ENCODE data around the gene CABP2. TPM values are rescaled to one million over a fixed set of nuclear protein-coding genes. Genes with fewer than 3 reads are reported as not detected.
"Not testable (repeated sequence)": the region's sequence is repeated elsewhere in the genome, so short reads cannot be mapped to it uniquely, and the experiment has no call there.

CABP2 gene
- polyA plus RNA-seq (2011; rRNA removed) (not detected in 2 replicates), polyA minus RNA-seq (2011; rRNA and poly(A)+ RNA removed) (not detected in 2 replicates)

- Histone ChIP-seq H3K27me3 (ENCODE audit: control insufficient read depth, insufficient read depth, low read length) (peaks cover 1% of the 10 kb centered on the region; the same call in 1 of the 2 replicates), H3K4me3 (ENCODE audit: low read depth, low read length) (no peak within 1 kb of the TSS), H3K36me3 (ENCODE audit: control insufficient read depth, insufficient read depth, low read length) (no peaks in the 10 kb centered on the region)
- no peak for DNase-seq (ENCODE audit: low read depth)
- POLR2A ChIA-PET: no interaction called here
- CTCF ChIA-PET: interaction anchor here (0.8 kb wide), 1 partner anchor 16 kb away, joined by 3 read pairs; no protein-coding TSS in a partner anchor
- TF ChIP-seq CTCF (IDR thresholded peaks at IDR 0.05; ENCODE audit: insufficient read depth, low read depth, low read length): no peak
Measured at GRCh38 chr11:67522844-67523555, at the start of gene CABP2. CABP2 (minus strand) TSS chr11:67523446; CDS start chr11:67523326, 120 bp downstream.

DNA sequence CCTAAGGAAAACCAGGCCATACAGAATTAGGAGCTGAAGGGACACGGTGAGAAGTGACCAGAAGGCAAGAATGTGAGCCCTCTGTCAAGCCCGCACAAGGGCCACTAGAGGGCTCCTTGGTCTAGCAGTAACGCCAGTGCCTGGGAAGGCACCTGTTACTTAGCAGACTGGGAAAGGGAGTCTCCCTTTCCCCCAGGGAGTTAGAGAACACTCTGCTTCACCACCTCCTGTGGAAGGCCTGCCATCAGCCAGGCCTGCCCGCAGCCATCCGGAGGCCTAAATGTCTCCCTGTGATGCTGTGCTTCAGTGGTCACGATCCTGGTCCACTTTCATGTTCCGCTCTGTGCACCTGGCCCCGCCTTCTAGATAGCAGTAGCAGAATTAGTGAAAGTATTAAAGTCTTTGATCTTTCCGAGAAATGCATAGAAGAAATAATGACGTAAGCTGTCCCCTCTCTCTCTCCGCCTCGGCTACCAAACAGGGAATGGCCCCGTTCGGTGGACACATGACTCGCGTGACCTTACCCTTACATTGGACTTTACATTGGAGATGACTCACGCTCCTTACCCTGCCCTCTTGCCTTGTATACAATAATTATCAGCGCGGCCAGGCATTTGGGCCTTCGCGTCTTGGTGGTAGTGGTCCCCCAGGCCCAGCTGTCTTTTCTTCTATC, 49.6 kb upstream of the CABP2 start:
- Histone ChIP-seq H3K27me3 (ENCODE audit: control insufficient read depth, insufficient read depth, low read length) (peaks cover 12% of the 10 kb centered on the region), H3K36me3 (ENCODE audit: control insufficient read depth, insufficient read depth, low read length) (no peaks in the 10 kb centered on the region), H3K4me3 (ENCODE audit: low read depth, low read length) (no peak overlapping the region)
- peak; percentile 79 for TF ChIP-seq CTCF (IDR thresholded peaks at IDR 0.05; ENCODE audit: insufficient read depth, low read depth, low read length)
- ChIA-PET CTCF (interaction anchor here (0.8 to 4.5 kb wide), 12 partner anchors 10 to 112 kb away, joined by 3 to 50 read pairs (median 4); partner anchors contain the start of genes ACY3 and GSTP1), POLR2A (no interaction called here)
- DNase-seq (ENCODE audit: low read depth): no peak

DNA sequence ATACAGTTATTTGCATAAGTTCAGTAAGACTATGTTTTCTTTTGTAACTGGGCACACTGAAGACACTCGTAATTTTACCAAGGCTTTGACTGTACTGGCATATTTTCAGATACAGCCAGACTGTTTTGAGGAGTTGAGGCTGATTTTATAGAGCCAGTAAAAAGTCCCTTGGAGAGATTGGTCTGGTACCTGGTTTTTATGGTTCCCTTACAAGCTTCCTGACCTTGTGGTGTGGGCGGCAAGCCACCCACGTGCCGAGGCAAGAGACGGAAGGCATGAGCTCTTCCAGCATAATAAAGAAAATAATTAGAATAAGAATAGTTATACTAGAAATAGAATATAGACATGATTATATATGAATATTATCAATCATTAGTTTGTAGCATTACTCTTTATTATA, 49.1 kb upstream of the CABP2 start:
- DNase-seq (ENCODE audit: low read depth): no peak
- no peak overlapping the region for H3K4me3 ChIP-seq (ENCODE audit: low read depth, low read length)
- H3K36me3 ChIP-seq (ENCODE audit: control insufficient read depth, insufficient read depth, low read length): no peaks in the 10 kb centered on the region
- H3K27me3 ChIP-seq (ENCODE audit: control insufficient read depth, insufficient read depth, low read length): peaks cover 10% of the 10 kb centered on the region
- no peak for TF ChIP-seq CTCF (IDR thresholded peaks at IDR 0.05; ENCODE audit: insufficient read depth, low read depth, low read length)
- ChIA-PET POLR2A (no interaction called here), CTCF (interaction anchor here (0.8 to 4.5 kb wide), 12 partner anchors 9 to 112 kb away, joined by 3 to 50 read pairs (median 4); partner anchors contain the start of genes ACY3 and GSTP1)

DNA sequence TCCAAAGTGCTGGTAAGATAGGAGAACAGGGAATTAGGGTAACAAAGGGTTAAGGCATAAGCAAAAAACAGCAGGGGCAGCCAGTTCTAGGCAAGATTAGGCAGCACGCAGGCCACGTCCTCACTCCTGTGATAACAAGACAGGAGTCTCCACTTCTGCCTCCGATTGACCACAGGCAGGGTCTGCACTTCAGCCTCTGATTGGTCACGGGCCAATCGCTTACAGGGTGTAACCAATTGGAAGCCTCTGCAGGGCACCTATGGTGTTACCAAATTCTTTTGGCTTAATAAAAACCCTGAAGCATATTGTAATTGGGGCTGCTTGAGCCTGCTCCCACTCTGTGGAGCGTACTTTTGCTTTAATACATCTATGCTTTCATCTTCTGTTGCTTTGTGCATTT, 48.2 kb upstream of the CABP2 start:
- Histone ChIP-seq H3K4me3 (ENCODE audit: low read depth, low read length) (no peak overlapping the region), H3K27me3 (ENCODE audit: control insufficient read depth, insufficient read depth, low read length) (peaks cover 9% of the 10 kb centered on the region), H3K36me3 (ENCODE audit: control insufficient read depth, insufficient read depth, low read length) (no peaks in the 10 kb centered on the region)
- CTCF ChIA-PET: interaction anchor here (1.1 to 4.5 kb wide), 5 partner anchors 8 to 111 kb away, joined by 3 to 50 read pairs (median 15); partner anchors contain the start of gene GSTP1
- no peak for DNase-seq (ENCODE audit: low read depth)
- no peak for TF ChIP-seq CTCF (IDR thresholded peaks at IDR 0.05; ENCODE audit: insufficient read depth, low read depth, low read length)
- POLR2A ChIA-PET: no interaction called here

DNA sequence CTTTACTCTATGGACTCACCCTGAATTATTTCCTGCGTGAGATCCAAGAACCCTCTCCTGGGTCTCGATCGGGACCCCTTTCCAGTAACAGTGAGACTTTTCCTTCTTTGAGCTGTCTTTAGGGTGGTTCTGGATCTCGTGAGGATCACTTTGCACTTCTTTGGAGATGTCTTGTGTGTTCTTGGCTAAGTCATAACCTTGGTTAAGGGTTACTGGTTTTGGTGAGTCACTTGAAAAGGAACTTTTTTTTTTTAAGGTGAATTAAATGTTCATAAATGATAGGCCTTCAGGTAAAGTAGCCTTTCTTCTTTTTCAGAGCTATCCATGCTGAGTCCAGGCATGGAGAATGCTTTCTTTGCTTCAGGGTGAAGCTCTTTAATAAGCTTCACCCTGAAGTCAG, 41.0 kb upstream of the CABP2 start:
- Histone ChIP-seq H3K4me3 (ENCODE audit: low read depth, low read length) (no peak overlapping the region), H3K36me3 (ENCODE audit: control insufficient read depth, insufficient read depth, low read length) (no peaks in the 10 kb centered on the region), H3K27me3 (ENCODE audit: control insufficient read depth, insufficient read depth, low read length) (no peaks in the 10 kb centered on the region; the same call in 1 of the 2 replicates)
- ChIA-PET POLR2A (interaction anchor here (0.5 kb wide), 1 partner anchor 19 kb away, joined by 6 read pairs; the partner anchor contains the start of gene GSTP1), CTCF (interaction anchor here (1.4 to 3.1 kb wide), 3 partner anchors 9 to 52 kb away, joined by 3 to 20 read pairs (median 4); no protein-coding TSS in a partner anchor)
- DNase-seq (ENCODE audit: low read depth): no peak
- no peak for TF ChIP-seq CTCF (IDR thresholded peaks at IDR 0.05; ENCODE audit: insufficient read depth, low read depth, low read length)

DNA sequence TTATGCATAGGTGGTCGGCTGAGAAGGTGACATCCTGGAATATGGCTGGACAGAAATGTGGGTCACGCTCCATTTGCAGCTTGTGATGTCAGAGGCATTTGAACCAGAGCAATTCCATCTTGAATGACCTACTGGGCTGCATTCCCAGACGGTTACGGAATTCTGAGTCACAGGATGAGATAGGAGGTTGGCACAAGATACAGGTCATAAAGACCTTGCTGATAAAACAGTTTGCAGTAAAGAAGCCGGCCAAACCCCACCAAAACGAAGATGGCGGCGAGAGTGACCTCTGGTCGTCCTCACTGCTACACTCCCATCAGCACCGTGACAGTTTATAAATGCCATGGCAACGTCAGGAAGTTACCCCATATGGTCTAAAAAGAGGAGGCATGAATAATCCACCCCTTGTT, 40.5 kb upstream of the CABP2 start:
- peak; percentile 69 for DNase-seq (ENCODE audit: low read depth)
- POLR2A ChIA-PET; H3K36me3 ChIP-seq (ENCODE audit: control insufficient read depth, insufficient read depth, low read length); H3K27me3 ChIP-seq (ENCODE audit: control insufficient read depth, insufficient read depth, low read length); H3K4me3 ChIP-seq (ENCODE audit: low read depth, low read length): not testable (repeated sequence)
- CTCF ChIA-PET: interaction anchor here (1.1 to 3.1 kb wide), 4 partner anchors 9 to 58 kb away, joined by 3 to 20 read pairs (median 4); partner anchors contain the start of gene PITPNM1

All from BJ (cell line).